Activated naive CD8-positive, alpha-beta T cell (primary cell): ENCODE results near the gene PLD2.
A peak's percentile ranks its signal among the peaks of the same experiment; 100 is the strongest.

Source experiments
- H3K27ac Mint-ChIP-seq: one replicate; pipeline ENCODE4 v1.8.0; 2021; ENCODE audit warnings: mixed read lengths
- H3K27me3 Mint-ChIP-seq: one replicate; pipeline ENCODE4 v1.8.0; 2021; ENCODE audit warnings: mixed read lengths
- H3K36me3 Mint-ChIP-seq: one replicate; pipeline ENCODE4 v1.8.0; 2021; ENCODE audit warnings: mixed read lengths
- H3K4me1 Mint-ChIP-seq: one replicate; pipeline ENCODE4 v1.8.0; 2021; ENCODE audit warnings: low read depth, mixed read lengths
- H3K4me3 Mint-ChIP-seq: one replicate; pipeline ENCODE4 v1.8.0; 2021; ENCODE audit warnings: mild to moderate bottlenecking, mixed read lengths
- H3K9me3 Mint-ChIP-seq: one replicate; pipeline ENCODE4 v1.8.0; 2021; ENCODE audit warnings: low read depth, mixed read lengths

Gene PLD2

DNA sequence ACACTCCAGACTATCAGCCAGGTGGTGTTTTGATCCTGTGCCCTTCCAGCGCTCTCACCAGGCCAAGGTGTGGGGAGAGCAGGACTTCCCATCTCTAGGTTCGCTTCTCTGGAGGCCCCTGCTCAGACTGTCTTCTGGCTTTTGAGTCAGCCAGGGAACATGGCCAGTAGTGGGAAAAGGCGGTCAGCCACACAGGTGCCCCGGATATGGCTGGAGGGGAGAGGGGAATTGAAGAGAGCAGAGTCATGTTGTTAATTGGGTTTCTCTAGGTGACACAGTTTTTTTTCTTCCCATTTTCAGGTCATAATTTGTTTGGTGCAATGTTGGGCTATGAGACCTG is 27.7 kb downstream of the PLD2 start:
- Mint-ChIP-seq H3K27ac (peak overlapping the region; percentile 75), H3K4me1 (peaks cover 40% of the 10 kb centered on the region), H3K36me3 (peaks cover 8% of the 10 kb centered on the region), H3K4me3 (peak overlapping the region; percentile 94), H3K9me3 (no peaks in the 10 kb centered on the region), H3K27me3 (no peaks in the 10 kb centered on the region)

- Mint-ChIP-seq H3K9me3 (no peaks in the 10 kb centered on the region), H3K4me3 (peak overlapping the region; percentile 1), H3K27me3 (no peaks in the 10 kb centered on the region), H3K36me3 (peaks cover 15% of the 10 kb centered on the region), H3K4me1 (peaks cover 55% of the 10 kb centered on the region), H3K27ac (no peak overlapping the region)
Observed at GRCh38 chr17:4836221-4836620, 29.3 kb downstream of the PLD2 start.

DNA sequence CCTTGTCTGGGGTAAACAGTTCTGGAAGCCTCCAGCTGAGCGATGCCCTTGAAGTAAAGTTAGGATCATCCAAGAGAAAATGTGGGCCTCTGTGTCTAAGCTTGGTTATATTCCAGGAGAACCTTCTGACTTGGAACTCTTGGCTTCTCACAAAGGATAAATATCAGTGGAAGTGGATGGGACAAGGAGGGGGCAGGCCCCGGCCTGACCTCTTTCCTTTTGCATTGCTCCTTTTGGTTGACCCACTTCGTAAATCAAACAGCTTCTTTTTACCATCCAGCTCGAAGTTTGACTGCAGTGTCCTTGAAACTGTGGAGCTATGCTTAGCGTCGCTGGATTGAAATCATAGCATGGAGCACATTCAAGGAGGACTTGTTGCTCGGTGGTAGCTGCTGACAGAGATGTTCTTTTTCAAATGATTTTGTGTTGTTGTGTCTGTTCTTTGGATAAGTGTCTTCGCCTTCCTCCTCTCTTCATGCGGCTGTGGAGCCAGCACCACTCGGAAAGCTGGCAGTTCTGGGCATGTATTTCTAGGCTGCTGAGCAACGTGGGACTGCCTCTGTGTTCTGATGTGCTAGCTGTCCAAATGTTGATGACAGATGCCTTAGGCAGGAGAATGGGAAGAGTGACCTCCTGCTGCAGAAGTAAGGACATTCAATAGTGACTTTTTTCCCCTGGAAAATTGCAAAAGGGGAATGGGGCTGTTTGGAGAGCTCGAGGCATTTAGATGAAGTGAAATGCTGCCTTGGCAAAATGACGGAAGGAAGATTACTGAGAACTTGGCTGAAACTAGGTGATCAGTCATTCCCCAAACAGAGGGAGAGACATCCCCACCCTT is 30.7 kb downstream of the PLD2 start:
- Mint-ChIP-seq H3K9me3 (no peaks in the 10 kb centered on the region), H3K27me3 (no peaks in the 10 kb centered on the region), H3K4me3 (no peak overlapping the region), H3K36me3 (peaks cover 15% of the 10 kb centered on the region), H3K4me1 (peaks cover 65% of the 10 kb centered on the region), H3K27ac (no peak overlapping the region)

- H3K9me3 Mint-ChIP-seq, result no peaks in the 10 kb centered on the region
- peaks cover 15% of the 10 kb centered on the region for H3K36me3 Mint-ChIP-seq
- no peak overlapping the region for H3K4me3 Mint-ChIP-seq
- H3K4me1 Mint-ChIP-seq, result peaks cover 69% of the 10 kb centered on the region
- no peak overlapping the region for H3K27ac Mint-ChIP-seq
- no peaks in the 10 kb centered on the region for H3K27me3 Mint-ChIP-seq
Observed at GRCh38 chr17:4838309-4838785, 31.4 kb downstream of the PLD2 start.

- Mint-ChIP-seq H3K4me3 (no peak overlapping the region), H3K36me3 (peaks cover 15% of the 10 kb centered on the region), H3K4me1 (peaks cover 63% of the 10 kb centered on the region), H3K27me3 (no peaks in the 10 kb centered on the region), H3K27ac (no peak overlapping the region), H3K9me3 (no peaks in the 10 kb centered on the region)
Observed at GRCh38 chr17:4839221-4839620, 32.3 kb downstream of the PLD2 start.

GRCh38 chr17:4839965-4840892 is 33.3 kb downstream of the PLD2 start:
- H3K4me3 Mint-ChIP-seq, result peak overlapping the region; percentile 54
- H3K36me3 Mint-ChIP-seq, result peaks cover 17% of the 10 kb centered on the region
- H3K9me3 Mint-ChIP-seq, result no peaks in the 10 kb centered on the region
- peaks cover 61% of the 10 kb centered on the region for H3K4me1 Mint-ChIP-seq
- H3K27me3 Mint-ChIP-seq, result no peaks in the 10 kb centered on the region
- peak overlapping the region; percentile 83 for H3K27ac Mint-ChIP-seq

GRCh38 chr17:4840893-4841242 is 33.9 kb downstream of the PLD2 start:
- H3K4me3 Mint-ChIP-seq, result peak overlapping the region; percentile 54

GRCh38 chr17:4842376-4842775 is 35.4 kb downstream of the PLD2 start:
- no peak overlapping the region for H3K4me3 Mint-ChIP-seq
- no peaks in the 10 kb centered on the region for H3K9me3 Mint-ChIP-seq
- no peaks in the 10 kb centered on the region for H3K27me3 Mint-ChIP-seq
- H3K4me1 Mint-ChIP-seq, result peaks cover 53% of the 10 kb centered on the region
- no peak overlapping the region for H3K27ac Mint-ChIP-seq
- peaks cover 20% of the 10 kb centered on the region for H3K36me3 Mint-ChIP-seq

More at GRCh38 chr17:4840893-4841242, 33.9 kb downstream of the PLD2 start:
- Mint-ChIP-seq H3K36me3 (peaks cover 17% of the 10 kb centered on the region), H3K27ac (peak overlapping the region; percentile 83), H3K27me3 (no peaks in the 10 kb centered on the region), H3K9me3 (no peaks in the 10 kb centered on the region), H3K4me1 (peaks cover 56% of the 10 kb centered on the region)

DNA sequence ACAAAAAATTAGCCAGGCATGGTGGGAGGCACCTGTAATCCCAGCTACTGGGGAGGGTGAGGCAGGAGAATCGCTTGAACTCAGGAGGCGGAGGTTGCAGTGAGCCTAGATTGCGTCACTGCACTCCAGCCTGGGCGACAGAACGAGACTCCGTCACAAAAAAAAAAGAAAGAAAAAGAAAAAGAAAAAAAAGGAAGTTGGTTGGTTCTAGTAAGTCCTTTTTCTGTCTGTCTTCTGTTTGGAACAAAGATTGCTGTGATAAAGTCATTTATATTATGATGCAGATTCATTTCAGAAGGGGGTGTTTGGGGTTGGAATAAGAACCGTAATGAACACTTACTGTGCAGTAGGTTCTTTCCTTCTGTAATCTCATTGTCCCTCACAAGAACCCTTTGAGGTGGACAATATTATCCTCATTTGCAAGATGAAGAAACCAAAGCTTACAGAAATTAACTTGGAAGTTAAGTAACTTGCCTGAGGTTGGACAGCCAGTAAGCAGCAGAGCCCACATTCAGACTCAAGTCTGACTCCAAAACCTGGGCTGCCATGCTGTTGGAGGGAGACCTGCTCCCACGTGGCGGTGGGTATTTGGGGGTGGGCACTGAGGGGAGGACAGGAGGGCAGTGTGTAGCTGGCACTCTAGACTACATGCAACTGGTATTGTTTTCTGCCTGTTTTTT is 36.5 kb downstream of the PLD2 start:
- H3K9me3 Mint-ChIP-seq, result no peaks in the 10 kb centered on the region
- H3K36me3 Mint-ChIP-seq, result peaks cover 17% of the 10 kb centered on the region
- H3K27ac Mint-ChIP-seq, result no peak overlapping the region
- H3K27me3 Mint-ChIP-seq, result no peaks in the 10 kb centered on the region
- H3K4me3 Mint-ChIP-seq, result no peak overlapping the region
- peaks cover 49% of the 10 kb centered on the region for H3K4me1 Mint-ChIP-seq

DNA sequence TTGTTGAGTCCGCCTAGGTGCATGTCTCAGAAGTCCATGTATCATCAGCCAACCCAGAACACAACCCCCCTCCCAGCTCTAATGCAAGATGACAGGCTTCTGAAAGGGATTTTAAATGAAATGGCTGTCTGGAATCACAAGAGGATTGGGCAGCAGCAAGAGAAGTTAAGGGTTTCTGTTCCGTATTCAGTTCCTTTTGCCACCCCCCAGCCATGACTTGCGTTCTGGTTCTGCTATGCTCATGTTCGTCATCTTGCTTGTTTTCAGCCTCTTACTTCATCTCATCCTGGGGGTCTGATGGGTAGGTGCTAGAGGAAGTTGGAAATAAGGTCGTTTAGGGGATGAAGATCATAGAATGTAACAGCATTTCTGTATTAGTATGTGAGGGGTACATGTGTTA is 38.2 kb downstream of the PLD2 start:
- H3K27ac Mint-ChIP-seq, result no peak overlapping the region

GRCh38 chr17:4846635-4847390 is 39.9 kb downstream of the PLD2 start:
- no peaks in the 10 kb centered on the region for H3K27me3 Mint-ChIP-seq
- peaks cover 5% of the 10 kb centered on the region for H3K36me3 Mint-ChIP-seq
- H3K4me1 Mint-ChIP-seq, result peaks cover 32% of the 10 kb centered on the region
- H3K27ac Mint-ChIP-seq, result no peak overlapping the region
- no peak overlapping the region for H3K4me3 Mint-ChIP-seq
- no peaks in the 10 kb centered on the region for H3K9me3 Mint-ChIP-seq

More for the DNA sequence above, 38.2 kb downstream of the PLD2 start:
- no peaks in the 10 kb centered on the region for H3K27me3 Mint-ChIP-seq
- peaks cover 40% of the 10 kb centered on the region for H3K4me1 Mint-ChIP-seq
- no peaks in the 10 kb centered on the region for H3K9me3 Mint-ChIP-seq
- peaks cover 12% of the 10 kb centered on the region for H3K36me3 Mint-ChIP-seq
- H3K4me3 Mint-ChIP-seq, result no peak overlapping the region

DNA sequence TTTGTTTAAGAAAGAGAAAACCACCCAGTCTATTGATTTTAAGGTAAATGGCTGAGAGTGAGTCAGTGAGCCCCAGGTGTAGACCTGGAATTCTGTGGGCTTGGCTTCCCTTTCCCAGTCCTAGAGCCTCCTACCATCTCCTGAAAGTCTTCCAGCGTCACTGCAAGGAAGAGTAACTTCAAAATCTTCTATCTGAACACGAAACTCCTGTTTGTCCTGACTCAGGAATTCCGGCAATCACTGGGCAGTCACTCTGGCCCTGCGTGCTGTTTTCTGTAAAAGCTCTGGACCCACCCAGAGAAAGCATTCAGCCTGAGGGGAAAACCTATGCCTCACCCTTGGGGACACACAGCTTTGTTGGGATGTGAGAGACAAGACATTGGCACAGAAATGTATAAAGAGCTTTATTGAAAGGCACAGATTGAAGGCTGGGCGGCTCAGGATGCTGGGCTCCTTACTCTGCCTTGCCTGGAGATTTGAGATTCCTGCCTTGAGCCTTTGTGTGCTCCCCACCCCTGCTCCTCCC is 42.1 kb downstream of the PLD2 start:
- Mint-ChIP-seq H3K9me3 (no peaks in the 10 kb centered on the region), H3K36me3 (peaks cover 5% of the 10 kb centered on the region), H3K27me3 (no peaks in the 10 kb centered on the region), H3K27ac (no peak overlapping the region), H3K4me3 (no peak overlapping the region), H3K4me1 (peaks cover 36% of the 10 kb centered on the region)

DNA sequence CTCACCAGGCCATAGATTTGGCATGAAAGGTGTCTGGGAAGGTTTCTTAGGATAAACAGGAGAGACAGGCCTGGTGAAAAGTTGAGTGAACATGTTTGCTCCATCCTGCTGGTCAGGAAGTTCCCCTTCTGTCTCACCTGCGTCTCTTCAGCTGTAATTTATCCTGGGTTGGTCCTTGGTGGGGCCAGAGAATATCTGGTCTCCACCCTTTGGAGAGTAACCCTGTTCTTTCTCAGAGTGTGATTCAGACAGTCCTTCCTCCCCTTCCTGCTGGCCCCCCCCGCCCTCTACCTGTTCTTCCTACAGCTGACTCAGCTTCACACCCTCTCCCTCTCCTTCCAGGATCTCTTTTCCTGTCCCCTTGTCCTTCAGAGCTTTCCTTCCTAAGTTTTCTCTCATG is 43.3 kb downstream of the PLD2 start:
- H3K9me3 Mint-ChIP-seq, result no peaks in the 10 kb centered on the region
- no peak overlapping the region for H3K27ac Mint-ChIP-seq
- no peak overlapping the region for H3K4me3 Mint-ChIP-seq
- peaks cover 34% of the 10 kb centered on the region for H3K4me1 Mint-ChIP-seq
- no peaks in the 10 kb centered on the region for H3K27me3 Mint-ChIP-seq
- H3K36me3 Mint-ChIP-seq, result peaks cover 3% of the 10 kb centered on the region

GRCh38 chr17:4851084-4851483 is 44.1 kb downstream of the PLD2 start:
- Mint-ChIP-seq H3K4me1 (peaks cover 32% of the 10 kb centered on the region), H3K36me3 (peaks cover 3% of the 10 kb centered on the region), H3K27ac (no peak overlapping the region), H3K9me3 (no peaks in the 10 kb centered on the region), H3K4me3 (peak overlapping the region; percentile 14), H3K27me3 (no peaks in the 10 kb centered on the region)
